HepG2 (cell line): Measurements from ENCODE around the gene DENND4A. TPM values are rescaled to one million over a fixed set of nuclear protein-coding genes. Genes with fewer than 3 reads are reported as not detected.

Experiments used
- ATAC-seq: fragments of 200-7000 bp; cut with Tn5 transposase; 3 replicates; pipeline ENCODE4 v1.9.1; 2020; ENCODE audit warnings: mild to moderate bottlenecking, moderate library complexity
- BruUV-seq: library from RNA; stranded (reverse); fragments of 400-500 nt; replicated peaks from 2 replicates; lab custom pipeline; 2021; lab: Mats Ljungman, UMichigan
- CTCF ChIA-PET: fragments of 300-600 bp; formaldehyde crosslinking; extraction: SDS; loops from one replicate; lab custom pipeline; 2021; ENCODE audit warnings: low total read pairs, inconsistent platforms, low intra/inter-chr PET ratio; lab: Yijun Ruan, JAX
- POLR2A ChIA-PET: fragments of 350-600 bp; sonication (Branson Sonifier 250); formaldehyde crosslinking; loops from one replicate; lab custom pipeline; 2020; ENCODE audit warnings: antibody characterized with exemption, inconsistent platforms; lab: Yijun Ruan, JAX
- DNase-seq: peaks from one replicate; pipeline ENCODE4 v3.0.0-alpha.2; 2015; ENCODE audit warnings: low spot score
- FAIRE-seq: peaks from 3 replicates; lab custom pipeline; 2011; peaks lifted over from hg19 to GRCh38; lab: Jason Lieb, UNC
- H2AFZ ChIP-seq: one replicate; pipeline ENCODE4 v1.6.1; 2011; ENCODE audit warnings: low read length, inconsistent platforms
- H3K27ac ChIP-seq: fragments of 300-600 bp; 3 replicates; pipeline ENCODE4 v1.8.0; 2011; ENCODE audit warnings: mixed run types, mild to moderate bottlenecking, mixed read lengths, low read length, inconsistent platforms; ENCODE audit not compliant: insufficient read depth; ENCODE audit errors: extremely low read length
- H3K27me3 ChIP-seq, 2 experiments: fragments of 200-600 bp in 1 of 2; 2 replicates in 1 of 2; 3 replicates in 1 of 2; pipeline versions ENCODE4 v1.6.0 to v1.8.0; 2011; ENCODE audit warnings: low read length in 2 of 2, mild to moderate bottlenecking in 2 of 2, moderate library complexity in 2 of 2, inconsistent platforms in 1 of 2; ENCODE audit not compliant: insufficient read depth in 2 of 2, control insufficient read depth in 1 of 2
- H3K36me3 ChIP-seq, 2 experiments: fragments of 200-600 bp in 1 of 2; replicated peaks in 1 of 2; 2 replicates in 1 of 2; 3 replicates in 1 of 2; pipeline versions ENCODE4 v1.5.1 to v1.8.0; 2011; ENCODE audit warnings: low read length in 2 of 2, inconsistent platforms in 1 of 2; ENCODE audit not compliant: insufficient read depth in 2 of 2, control insufficient read depth in 1 of 2
- H3K4me1 ChIP-seq: 2 replicates; pipeline ENCODE4 v1.5.1; 2012; ENCODE audit warnings: low read length, inconsistent platforms; ENCODE audit not compliant: insufficient read depth
- H3K4me2 ChIP-seq: 2 replicates; pipeline ENCODE4 v1.6.0; 2011; ENCODE audit warnings: low read depth, low read length, inconsistent platforms
- H3K4me3 ChIP-seq, 3 experiments: fragments of 200-600 bp in 1 of 3; sonication (generic), shearing (Covaris generic) in 1 of 3; replicated peaks in 1 of 3; 2 replicates each; pipeline ENCODE4 v1.5.1; 2011 to 2016; ENCODE audit warnings: low read length in 3 of 3, inconsistent platforms in 2 of 3, low read depth in 2 of 3, mild to moderate bottlenecking in 2 of 3, control low read depth in 1 of 3, mixed read lengths in 1 of 3; ENCODE audit not compliant: insufficient read depth in 1 of 3
- H3K79me2 ChIP-seq: one replicate; pipeline ENCODE4 v1.6.1; 2011; ENCODE audit warnings: low read length, inconsistent platforms; ENCODE audit not compliant: insufficient read depth
- H3K9ac ChIP-seq: 2 replicates; pipeline ENCODE4 v1.6.0; 2011; ENCODE audit warnings: mild to moderate bottlenecking, low read depth, low read length, inconsistent platforms; ENCODE audit not compliant: insufficient read depth
- H3K9me3 ChIP-seq: 2 replicates; pipeline ENCODE4 v1.5.1; 2012; ENCODE audit warnings: mild to moderate bottlenecking, low read length
- H4K20me1 ChIP-seq: 2 replicates; pipeline ENCODE4 v1.6.0; 2011; ENCODE audit warnings: inconsistent platforms, mild to moderate bottlenecking, low read length, moderate library complexity; ENCODE audit not compliant: insufficient read depth
- FOXC1 ChIP-seq: sonication (generic); formaldehyde crosslinking; IDR thresholded peaks from 2 replicates; pipeline ENCODE4 v1.8.0; 2022; ENCODE audit warnings: mild to moderate bottlenecking, missing genetic modification reagents, borderline replicate concordance
- FOXO4 ChIP-seq: sonication (generic); formaldehyde crosslinking; conservative IDR thresholded peaks from 2 replicates; pipeline ENCODE4 v1.8.1; 2023; ENCODE audit warnings: missing genetic modification reagents
- GLI4 ChIP-seq: sonication (generic); formaldehyde crosslinking; IDR thresholded peaks from 2 replicates; pipeline ENCODE4 v1.5.1; 2020; ENCODE audit warnings: missing genetic modification reagents, mild to moderate bottlenecking, moderate library complexity, borderline replicate concordance
- HES4 ChIP-seq: sonication (generic); formaldehyde crosslinking; IDR thresholded peaks from 2 replicates; pipeline ENCODE4 v1.9.0; 2021; ENCODE audit warnings: mild to moderate bottlenecking, missing genetic modification reagents, borderline replicate concordance
- KLF12 ChIP-seq: sonication (generic); formaldehyde crosslinking; IDR thresholded peaks from 2 replicates; pipeline ENCODE4 v1.4.0; 2020; ENCODE audit warnings: missing genetic modification reagents, borderline replicate concordance
- MEIS1 ChIP-seq: sonication (generic); formaldehyde crosslinking; IDR thresholded peaks from 2 replicates; pipeline ENCODE4 v1.9.0; 2021; ENCODE audit warnings: mild to moderate bottlenecking, missing genetic modification reagents, moderate library complexity, borderline replicate concordance
- MXD3 ChIP-seq: IDR thresholded peaks from 2 replicates; pipeline ENCODE4 v1.6.1; 2016; ENCODE audit warnings: mild to moderate bottlenecking, missing biosample characterization, missing genetic modification reagents
- NFE2L1 ChIP-seq: sonication (generic); formaldehyde crosslinking; IDR thresholded peaks from 2 replicates; pipeline ENCODE4 v1.4.0; 2020; ENCODE audit warnings: missing genetic modification reagents, mild to moderate bottlenecking, borderline replicate concordance
- NFRKB ChIP-seq: fragments of 450-650 bp; IDR thresholded peaks from 2 replicates; pipeline ENCODE4 v1.6.1; 2017
- SALL1 ChIP-seq: sonication (generic); formaldehyde crosslinking; IDR thresholded peaks from 2 replicates; pipeline ENCODE4 v1.8.0; 2022; ENCODE audit warnings: mild to moderate bottlenecking, missing genetic modification reagents
- SRF ChIP-seq: IDR thresholded peaks from 2 replicates; pipeline ENCODE4 v1.6.1; 2011; ENCODE audit warnings: mild to moderate bottlenecking, low read depth, low read length, moderate library complexity
- TBX2 ChIP-seq: sonication (generic); formaldehyde crosslinking; IDR thresholded peaks from 2 replicates; pipeline ENCODE4 v1.5.0; 2020; ENCODE audit warnings: missing genetic modification reagents, mild to moderate bottlenecking, borderline replicate concordance
- THAP11 ChIP-seq: IDR thresholded peaks from 2 replicates; pipeline ENCODE4 v1.6.1; 2016; ENCODE audit warnings: missing biosample characterization, missing genetic modification reagents
- U2AF1 ChIP-seq: fragments of 200-400 bp; formaldehyde crosslinking; optimal IDR thresholded peaks from 2 replicates; pipeline ENCODE3; 2017; ENCODE audit warnings: mild to moderate bottlenecking, low read depth, low read length
- ZNF121 ChIP-seq: sonication (generic); formaldehyde crosslinking; IDR thresholded peaks from 2 replicates; pipeline ENCODE4 v1.5.0; 2020; ENCODE audit warnings: mild to moderate bottlenecking, missing genetic modification reagents
- ZNF329 ChIP-seq: sonication (generic); formaldehyde crosslinking; IDR thresholded peaks from 2 replicates; pipeline ENCODE4 v1.9.0; 2021; ENCODE audit warnings: low read depth, mild to moderate bottlenecking, missing genetic modification reagents
- ZNF33B ChIP-seq: sonication (generic); formaldehyde crosslinking; IDR thresholded peaks from 2 replicates; pipeline ENCODE4 v1.5.1; 2020; ENCODE audit warnings: mild to moderate bottlenecking, missing genetic modification reagents
- ZNF530 ChIP-seq: sonication (generic); formaldehyde crosslinking; IDR thresholded peaks from 2 replicates; pipeline ENCODE4 v1.5.0; 2020; ENCODE audit warnings: low read depth, mild to moderate bottlenecking, missing genetic modification reagents
- ZNF576 ChIP-seq: sonication (generic); formaldehyde crosslinking; IDR thresholded peaks from 2 replicates; pipeline ENCODE4 v1.4.0; 2020; ENCODE audit warnings: mild to moderate bottlenecking, missing genetic modification reagents
- ZNF790 ChIP-seq: sonication (generic); formaldehyde crosslinking; IDR thresholded peaks from 2 replicates; pipeline ENCODE4 v1.8.0; 2022; ENCODE audit warnings: missing genetic modification reagents, mild to moderate bottlenecking, borderline replicate concordance
- WGBS: methylation state at CpG from one replicate; pipeline ENCODE4 v1.1.6; 2017; ENCODE audit warnings: low lambda C conversion rate; 5-methylcytosine and 5-hydroxymethylcytosine counted together
- in situ Hi-C: cut with HindIII; loops from 2 replicates; pipeline ENCODE4 v1.10.0; 2017; ENCODE audit warnings: low pct_unique_long_range_greater_than_20kb; ENCODE audit not compliant: extremely low pct_ligation_motif_present
- intact Hi-C: fragments of 100-400 bp; cut with micrococcal nuclease; formaldehyde crosslinking; loops from one replicate; pipeline ENCODE4 v1.10.0; 2022; ENCODE audit not compliant: unreplicated experiment
- polyA plus RNA-seq, 8 experiments: library from polyadenylated mRNA; depleted of rRNA in 3 of 8; stranded (reverse) in 7 of 8; unstranded in 1 of 8; fragments of >200 nt; fragmentation: Illumina TruSeq in 4 of 8; extraction: Trizol in 4 of 8; gene quantifications; 2 replicates each; pipeline versions ENCODE4 v1.2.1 to v1.2.3, GENCODE V29; 2011 to 2016; ENCODE audit warnings: low read depth in 4 of 8, missing spikeins in 1 of 8, mixed read lengths in 1 of 8; ENCODE audit not compliant: insufficient read depth in 1 of 8
- total RNA-seq, 5 experiments: library from RNA; depleted of rRNA; stranded (reverse); fragments of >200 nt; fragmentation: Illumina TruSeq; extraction: Trizol; gene quantifications; 2 replicates each; pipeline ENCODE4 v1.2.3, GENCODE V29; 2016; ENCODE audit warnings: low read depth in 1 of 5

Gene DENND4A
- total and polyA plus RNA-seq, 2 of the 13 experiments (the other 11 are each of a cell fraction or from before 2014, with no cell fraction given), result 13.2 to 18.6 TPM

- H3K79me2 ChIP-seq, result no peaks in the 10 kb centered on the region
- no peak overlapping the region for H3K9ac ChIP-seq
- no peak for ATAC-seq
- no peaks in the 10 kb centered on the region for H4K20me1 ChIP-seq
- DNase-seq, result no peak
- no peaks in the 10 kb centered on the region; a peak in 1 of 5 replicates for H3K27me3 ChIP-seq
- CTCF ChIA-PET, result no interaction called here
- no peaks in the 10 kb centered on the region for H3K36me3 ChIP-seq
- no peak overlapping the region for H3K4me2 ChIP-seq
- POLR2A ChIA-PET, result no interaction called here
- intact Hi-C loops, result no loop called here
- in situ Hi-C loops, result loop anchor here (25.0 kb wide), 1 partner anchor 220 kb away; the partner anchor contains the start of gene RAB11A
- H3K4me1 ChIP-seq, result peaks cover 5% of the 10 kb centered on the region; the same call in 1 of the 2 replicates
- H3K9me3 ChIP-seq, result no peaks in the 10 kb centered on the region
- H3K4me3 ChIP-seq, result no peak overlapping the region
- TF ChIP-seq ZNF329 (CRISPR knock-in tag), result no peak
- TF ChIP-seq MEIS1 (CRISPR knock-in tag), result no peak
- TF ChIP-seq ZNF576 (CRISPR knock-in tag), result no peak
- no peak for TF ChIP-seq ZNF530 (CRISPR knock-in tag)
- TF ChIP-seq U2AF1, result no peak
- TF ChIP-seq GLI4 (CRISPR knock-in tag), result no peak
- no peak for TF ChIP-seq FOXO4 (CRISPR knock-in tag)
- no peak for TF ChIP-seq HES4 (CRISPR knock-in tag)
- no peak for TF ChIP-seq KLF12 (CRISPR knock-in tag)
- TF ChIP-seq NFRKB, result no peak
- no peak for TF ChIP-seq SRF
- TF ChIP-seq ZNF790 (CRISPR knock-in tag), result no peak
- no peak for TF ChIP-seq TBX2 (CRISPR knock-in tag)
- TF ChIP-seq FOXC1 (CRISPR knock-in tag), result no peak
- no peak for TF ChIP-seq ZNF121 (CRISPR knock-in tag)
- no peak for TF ChIP-seq SALL1
- no peak for TF ChIP-seq MXD3 (CRISPR knock-in tag)
- TF ChIP-seq NFE2L1, result no peak
- TF ChIP-seq THAP11 (CRISPR knock-in tag), result no peak
- no peak for TF ChIP-seq ZNF33B (CRISPR knock-in tag)
- 84% methylated on average over 6 of the region's 6 CpGs for WGBS
- no peak overlapping the region for H2AFZ ChIP-seq
- no peak overlapping the region for H3K27ac ChIP-seq
- no peak for FAIRE-seq
- no TSS peak for BruUV-seq
Measured at GRCh38 chr15:65642594-65642993, 149.5 kb downstream of the DENND4A start.
